Calu3 (cell line): ENCODE data around the gene CRABP2. TPM values are rescaled to one million over a fixed set of nuclear protein-coding genes. Genes with fewer than 3 reads are reported as not detected.

ENCODE experiments used
- BruUV-seq: library from RNA; stranded (reverse); fragments of 400-500 nt; replicated peaks from 2 replicates; lab custom pipeline; 2021; lab: Mats Ljungman, UMichigan
- CTCF ChIA-PET: fragments of 300-600 bp; sonication (Branson Sonifier 250); formaldehyde crosslinking; loops from one replicate; lab custom pipeline; 2022; ENCODE audit warnings: antibody characterized with exemption; lab: Charles Lee
- DNase-seq: peaks from one replicate; pipeline ENCODE4 v3.0.0; 2022
- H3K27ac Mint-ChIP-seq: one replicate; pipeline ENCODE4 v1.8.0; 2022; ENCODE audit warnings: mixed read lengths; ENCODE audit not compliant: unreplicated experiment
- H3K27me3 Mint-ChIP-seq: one replicate; pipeline ENCODE4 v1.8.0; 2022; ENCODE audit warnings: mixed read lengths; ENCODE audit not compliant: unreplicated experiment
- H3K36me3 Mint-ChIP-seq: one replicate; pipeline ENCODE4 v1.8.0; 2022; ENCODE audit warnings: mild to moderate bottlenecking, moderate library complexity, mixed read lengths; ENCODE audit not compliant: insufficient read depth, unreplicated experiment
- H3K4me1 Mint-ChIP-seq: one replicate; pipeline ENCODE4 v1.8.0; 2022; ENCODE audit warnings: mild to moderate bottlenecking, low read depth, mixed read lengths; ENCODE audit not compliant: unreplicated experiment
- H3K4me3 Mint-ChIP-seq: one replicate; pipeline ENCODE4 v1.8.0; 2022; ENCODE audit warnings: mild to moderate bottlenecking, low read depth, moderate library complexity, mixed read lengths; ENCODE audit not compliant: unreplicated experiment
- H3K9me3 Mint-ChIP-seq: one replicate; pipeline ENCODE4 v1.8.0; 2022; ENCODE audit warnings: low read depth, mixed read lengths; ENCODE audit not compliant: unreplicated experiment
- CTCF ChIP-seq: fragments of 200-600 bp; IDR thresholded peaks from one replicate; pipeline ENCODE4 v1.8.0; 2022; ENCODE audit warnings: antibody characterized with exemption; ENCODE audit not compliant: unreplicated experiment
- intact Hi-C: fragments of 100-400 bp; cut with micrococcal nuclease; formaldehyde crosslinking; loops from one replicate; pipeline ENCODE4 v1.10.0; 2022; ENCODE audit not compliant: unreplicated experiment
- total RNA-seq: library from RNA; stranded (reverse); gene quantifications from 2 replicates; pipeline ENCODE4 v1.2.3, GENCODE V29; 2022

Gene CRABP2
- total RNA-seq, 1 experiment from 2014 or later = 17.6 TPM

GRCh38 chr1:156654700-156655099 lies 50.7 kb downstream of the CRABP2 start:
- intact Hi-C loops = no loop called here
- no peak for DNase-seq
- H3K36me3 Mint-ChIP-seq = peaks cover 41% of the 10 kb centered on the region
- peaks cover 30% of the 10 kb centered on the region for H3K4me1 Mint-ChIP-seq
- H3K4me3 Mint-ChIP-seq = no peak overlapping the region
- no peak for TF ChIP-seq CTCF
- no peaks in the 10 kb centered on the region for H3K27me3 Mint-ChIP-seq
- H3K27ac Mint-ChIP-seq = no peak overlapping the region
- no TSS peak for BruUV-seq
- CTCF ChIA-PET = no interaction called here
- H3K9me3 Mint-ChIP-seq = no peaks in the 10 kb centered on the region

- Mint-ChIP-seq H3K27me3 (no peaks in the 10 kb centered on the region), H3K36me3 (peaks cover 37% of the 10 kb centered on the region), H3K4me1 (peaks cover 17% of the 10 kb centered on the region), H3K4me3 (no peak overlapping the region), H3K27ac (no peak overlapping the region), H3K9me3 (no peaks in the 10 kb centered on the region)
- DNase-seq = no peak
- CTCF ChIA-PET = interaction anchor here (0.8 to 1.3 kb wide), 2 partner anchors 8 to 37 kb away, joined by 3 read pairs; no protein-coding TSS in a partner anchor
- intact Hi-C loops = no loop called here
- no peak for TF ChIP-seq CTCF
- no TSS peak for BruUV-seq
Measured at GRCh38 chr1:156652992-156653355, 52.4 kb downstream of the CRABP2 start.

- Mint-ChIP-seq H3K9me3 (no peaks in the 10 kb centered on the region), H3K4me3 (no peak overlapping the region), H3K27me3 (no peaks in the 10 kb centered on the region), H3K27ac (no peak overlapping the region), H3K36me3 (peaks cover 36% of the 10 kb centered on the region), H3K4me1 (peaks cover 14% of the 10 kb centered on the region)
- no TSS peak for BruUV-seq
- TF ChIP-seq CTCF = no peak
- intact Hi-C loops = no loop called here
- CTCF ChIA-PET = interaction anchor here (0.8 to 1.3 kb wide), 2 partner anchors 9 to 37 kb away, joined by 3 read pairs; no protein-coding TSS in a partner anchor
- no peak for DNase-seq
Measured at GRCh38 chr1:156652131-156652991, 53.0 kb downstream of the CRABP2 start.

Other genes starting within 250 kb of the CRABP2 start
- gene MEF2D, start 204.8 kb downstream of the CRABP2 start, total RNA-seq = 48.4 and 54.1 TPM in 2 replicates
- gene IQGAP3, start 133.0 kb downstream of the CRABP2 start, total RNA-seq = 66.2 and 93.6 TPM in 2 replicates
- not detected in 2 replicates for gene TTC24, start 125.9 kb downstream of the CRABP2 start, total RNA-seq
- gene NAXE, start 113.8 kb downstream of the CRABP2 start, total RNA-seq = 129 and 143 TPM in 2 replicates
- 52.4 and 57.0 TPM in 2 replicates for gene GPATCH4, start 104.1 kb downstream of the CRABP2 start, total RNA-seq
- gene HAPLN2, start 86.2 kb downstream of the CRABP2 start, total RNA-seq = 0.27 TPM in 1 of 2 replicates, not detected in the other
- not detected in 2 replicates for gene BCAN, start 63.5 kb downstream of the CRABP2 start, total RNA-seq
- 6.1 and 7.4 TPM in 2 replicates for gene NES, start 28.2 kb downstream of the CRABP2 start, total RNA-seq
- gene METTL25B, start 22.9 kb upstream of the CRABP2 start, total RNA-seq = 52.7 and 63.8 TPM in 2 replicates
- gene ISG20L2, start 23.2 kb upstream of the CRABP2 start, total RNA-seq = 60.9 and 61.6 TPM in 2 replicates
- 130 and 138 TPM in 2 replicates for gene MRPL24, start 35.5 kb upstream of the CRABP2 start, total RNA-seq
- gene HDGF, start 46.1 kb upstream of the CRABP2 start, total RNA-seq = 437 and 470 TPM in 2 replicates
- 72.8 and 80.4 TPM in 2 replicates for gene PRCC, start 62.0 kb upstream of the CRABP2 start, total RNA-seq
- gene SH2D2A, start 111.3 kb upstream of the CRABP2 start, total RNA-seq = 2.9 and 3.1 TPM in 2 replicates
- gene INSRR, start 153.5 kb upstream of the CRABP2 start, total RNA-seq = not detected in 2 replicates
- gene NTRK1, start 155.3 kb upstream of the CRABP2 start, total RNA-seq = not detected in 2 replicates
- 3.0 and 3.2 TPM in 2 replicates for gene PEAR1, start 188.1 kb upstream of the CRABP2 start, total RNA-seq
- gene LRRC71, start 215.0 kb upstream of the CRABP2 start, total RNA-seq = not detected in 2 replicates